Fibroblast of villous mesenchyme (primary cell): ENCODE data around the gene AGBL4. TPM values are rescaled to one million over a fixed set of nuclear protein-coding genes. Genes with fewer than 3 reads are reported as not detected.

Source experiments
- DNase-seq: peaks from one replicate; pipeline ENCODE4 v3.0.0-alpha.2; 2010; ENCODE audit warnings: low read depth
- H3K4me3 ChIP-seq: 2 replicates; pipeline ENCODE4 v1.5.1; 2011; ENCODE audit warnings: low read depth, mild to moderate bottlenecking, low read length
- total RNA-seq: library from RNA; depleted of rRNA; stranded (reverse); fragments of >200 nt; gene quantifications from 2 replicates; pipeline ENCODE4 v1.2.3, GENCODE V29; 2012
- TF ChIP-seq, protein P1 (sequence below): IDR thresholded peaks from 2 replicates; pipeline ENCODE4 v1.5.1; 2012; ENCODE audit warnings: low read depth, mild to moderate bottlenecking, low read length; ENCODE audit not compliant: insufficient read depth

The AGBL4 gene
- total RNA-seq, 1 donor, result not detected

DNA sequence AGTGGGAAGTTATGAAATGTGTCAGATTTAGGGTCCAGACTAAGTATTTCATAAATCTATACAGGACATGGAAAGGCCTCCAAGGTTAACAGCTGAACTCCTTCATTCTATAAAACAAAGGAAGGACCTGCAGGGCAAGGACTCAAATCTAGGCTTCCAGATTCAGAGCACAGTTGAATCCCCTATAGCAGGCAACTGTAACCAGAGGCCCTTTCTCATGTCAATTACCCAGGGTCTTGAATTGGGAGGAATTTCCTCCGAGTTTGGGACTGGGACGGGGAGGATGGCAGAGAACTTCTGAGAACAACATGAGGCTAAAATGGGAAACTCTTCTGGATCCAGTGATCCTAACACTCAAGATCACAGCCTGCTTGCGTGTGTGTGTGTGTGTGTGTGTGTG, 1134.1 kb downstream of the AGBL4 start:
- no peak for DNase-seq
- TF ChIP-seq, protein P1, sequence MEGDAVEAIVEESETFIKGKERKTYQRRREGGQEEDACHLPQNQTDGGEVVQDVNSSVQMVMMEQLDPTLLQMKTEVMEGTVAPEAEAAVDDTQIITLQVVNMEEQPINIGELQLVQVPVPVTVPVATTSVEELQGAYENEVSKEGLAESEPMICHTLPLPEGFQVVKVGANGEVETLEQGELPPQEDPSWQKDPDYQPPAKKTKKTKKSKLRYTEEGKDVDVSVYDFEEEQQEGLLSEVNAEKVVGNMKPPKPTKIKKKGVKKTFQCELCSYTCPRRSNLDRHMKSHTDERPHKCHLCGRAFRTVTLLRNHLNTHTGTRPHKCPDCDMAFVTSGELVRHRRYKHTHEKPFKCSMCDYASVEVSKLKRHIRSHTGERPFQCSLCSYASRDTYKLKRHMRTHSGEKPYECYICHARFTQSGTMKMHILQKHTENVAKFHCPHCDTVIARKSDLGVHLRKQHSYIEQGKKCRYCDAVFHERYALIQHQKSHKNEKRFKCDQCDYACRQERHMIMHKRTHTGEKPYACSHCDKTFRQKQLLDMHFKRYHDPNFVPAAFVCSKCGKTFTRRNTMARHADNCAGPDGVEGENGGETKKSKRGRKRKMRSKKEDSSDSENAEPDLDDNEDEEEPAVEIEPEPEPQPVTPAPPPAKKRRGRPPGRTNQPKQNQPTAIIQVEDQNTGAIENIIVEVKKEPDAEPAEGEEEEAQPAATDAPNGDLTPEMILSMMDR, result no peak
- no peak overlapping the region for H3K4me3 ChIP-seq

DNA sequence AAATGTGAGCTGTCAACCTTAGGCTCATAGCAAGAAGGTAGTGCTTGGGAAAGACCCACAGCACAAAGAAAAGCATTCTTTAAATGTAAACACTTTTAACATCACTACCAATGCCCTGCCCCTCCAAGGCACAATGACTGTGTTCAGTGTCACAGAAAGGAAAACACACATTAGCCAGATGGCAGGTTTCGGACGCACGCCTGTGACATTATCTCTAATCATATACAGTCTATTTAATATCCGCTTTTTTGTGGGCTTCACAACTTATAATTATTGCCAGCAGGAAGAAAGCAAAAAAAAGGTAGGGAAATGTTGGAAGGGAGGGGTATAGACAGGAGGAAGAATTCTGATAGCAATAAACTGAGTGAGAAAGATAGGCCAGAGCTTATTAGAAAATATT, 1134.7 kb downstream of the AGBL4 start:
- no peak overlapping the region for H3K4me3 ChIP-seq
- no peak for DNase-seq
- TF ChIP-seq, protein P1, result no peak

GRCh38 chr1:48887796-48888195, 1136.0 kb downstream of the AGBL4 start:
- DNase-seq, result no peak
- no peak overlapping the region for H3K4me3 ChIP-seq
- TF ChIP-seq, protein P1, result no peak

DNA sequence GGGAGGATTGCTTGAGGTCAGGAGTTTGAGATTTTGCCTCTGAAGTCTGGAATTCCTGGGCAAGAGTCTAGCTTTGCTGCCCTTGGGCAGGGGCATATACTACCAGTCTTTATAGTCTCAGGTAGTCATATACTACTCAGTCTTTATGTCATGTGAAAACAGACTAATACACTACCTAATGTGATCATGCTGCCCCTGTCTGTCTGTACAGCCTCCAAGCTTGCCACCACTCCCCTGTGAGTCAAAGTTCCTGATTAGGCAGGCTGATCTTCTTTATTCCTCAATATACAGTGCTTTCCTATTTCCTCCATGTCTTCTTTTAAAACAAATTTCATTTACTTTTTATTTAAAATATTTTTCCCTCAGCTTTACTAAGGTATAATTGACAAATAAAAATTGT, 1141.7 kb downstream of the AGBL4 start:
- TF ChIP-seq, protein P1, result no peak
- no peak for DNase-seq
- H3K4me3 ChIP-seq, result no peak overlapping the region

GRCh38 chr1:48878191-48878940, 1145.4 kb downstream of the AGBL4 start:
- DNase-seq, result peak; percentile 28
- H3K4me3 ChIP-seq, result no peak overlapping the region
- TF ChIP-seq, protein P1, result no peak

DNA sequence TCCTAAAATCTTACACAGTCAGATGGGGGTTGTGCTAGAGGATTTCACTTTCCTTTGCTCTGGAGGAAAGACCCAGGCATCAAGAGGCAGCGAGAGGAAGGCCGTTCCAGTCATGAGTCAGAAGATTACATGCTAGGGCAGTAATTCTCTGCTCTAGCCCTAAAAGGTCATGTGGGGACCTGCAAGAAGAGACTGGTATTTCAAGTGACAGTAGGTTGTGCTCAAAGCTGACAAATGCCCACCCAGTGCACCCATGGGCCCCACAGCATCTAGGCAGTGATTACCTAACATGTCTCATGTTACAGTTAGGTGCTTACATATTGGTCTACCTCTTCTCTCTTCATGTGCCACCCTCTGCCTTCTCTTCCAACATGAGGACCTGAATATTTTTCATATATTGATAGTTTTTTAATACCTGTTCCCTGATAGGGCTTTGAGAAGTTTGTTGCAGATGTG, 1147.4 kb downstream of the AGBL4 start:
- H3K4me3 ChIP-seq, result no peak overlapping the region
- DNase-seq, result no peak
- TF ChIP-seq, protein P1, result no peak
